Adipose tissue (tissue), 3 donors: Measurements from ENCODE around the gene TCTN2. TPM values are rescaled to one million over a fixed set of nuclear protein-coding genes. Genes with fewer than 3 reads are reported as not detected.

ENCODE experiments used
- H3K27ac ChIP-seq: one replicate; pipeline ENCODE4 v1.5.1; 2013; ENCODE audit warnings: low read depth, low read length
- WGBS, 3 donors: extraction: QIAGEN DNeasy Blood & Tissue Kit; methylation state at CpG; one replicate each; pipeline ENCODE4 v1.1.7; 2013; 5-methylcytosine and 5-hydroxymethylcytosine counted together
- polyA plus RNA-seq, 3 donors: library from polyadenylated mRNA; stranded (reverse); fragments of 200-250 nt; gene quantifications; one replicate each; pipeline ENCODE4 v1.2.3, GENCODE V29; 2013
- donor health status: healthy with polysubstance abuse.
- donor health status: Bipolar disorder and iron deficiency.
- donor health status: healthy.

Gene TCTN2
- polyA plus RNA-seq, 3 donors = 3.3 to 4.3 (median 3.4) TPM

- H3K27ac ChIP-seq = no peak overlapping the region
- 81 to 90% (median 88%) methylated on average over 2 of the region's 2 CpGs for WGBS, 3 donors
Observed at GRCh38 chr12:123726962-123727361, 56.0 kb downstream of the TCTN2 start.

DNA sequence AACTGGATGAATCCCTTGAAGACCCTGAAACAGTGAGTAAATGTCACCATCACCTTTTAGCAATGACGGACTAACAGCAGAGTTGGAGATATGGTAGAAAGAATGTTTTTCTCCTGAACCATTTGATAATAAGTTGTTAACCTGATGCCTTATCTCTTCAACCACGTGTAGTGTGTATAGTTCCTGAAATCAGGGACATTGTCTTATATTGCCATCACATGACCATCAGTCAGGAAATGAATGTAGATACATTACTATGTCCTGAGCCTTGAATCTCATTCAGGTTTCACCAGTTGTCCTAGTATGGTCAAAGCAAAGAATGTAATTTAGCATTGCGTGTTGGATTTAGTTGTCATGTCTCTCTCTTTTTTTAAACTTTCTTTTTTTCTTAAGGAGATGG lies 57.0 kb downstream of the TCTN2 start:
- WGBS, 3 donors = 70 to 77% (median 77%) methylated on average over 3 of the region's 3 CpGs
- H3K27ac ChIP-seq = no peak overlapping the region

- no peak overlapping the region for H3K27ac ChIP-seq
- WGBS, 3 donors = 78 to 85% (median 83%) methylated on average over 2 of the region's 2 CpGs
Observed at GRCh38 chr12:123731596-123731995, 60.7 kb downstream of the TCTN2 start.

- H3K27ac ChIP-seq = no peak overlapping the region
- WGBS, 3 donors = 83 to 96% (median 89%) methylated on average over 12 of the region's 12 CpGs
Observed at GRCh38 chr12:123732251-123732650, 61.3 kb downstream of the TCTN2 start.

GRCh38 chr12:123733229-123733628 lies 62.3 kb downstream of the TCTN2 start:
- WGBS, 3 donors = 89 to 92% (median 91%) methylated on average over 10 of the region's 10 CpGs
- H3K27ac ChIP-seq = no peak overlapping the region

DNA sequence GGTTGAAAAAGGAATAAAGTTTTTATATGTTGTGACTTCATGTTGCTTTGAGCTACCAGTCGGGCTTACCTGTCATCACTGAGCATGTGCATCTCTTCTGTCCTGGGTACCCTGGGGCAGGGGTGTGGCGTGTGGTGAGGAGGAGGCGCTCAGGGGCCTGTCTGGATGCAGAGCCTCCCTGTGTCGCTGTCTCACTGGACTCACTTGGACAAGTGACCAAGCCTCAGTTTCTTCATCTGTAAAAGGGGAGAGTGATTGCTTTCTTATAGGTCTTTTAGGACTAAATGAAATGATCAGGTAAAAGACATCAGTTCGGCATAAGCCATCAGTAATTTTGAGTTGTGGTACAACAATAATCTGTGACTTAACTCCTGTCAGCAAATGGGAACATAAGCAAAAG lies 63.4 kb downstream of the TCTN2 start:
- 85 to 88% (median 87%) methylated on average over 5 of the region's 5 CpGs for WGBS, 3 donors
- H3K27ac ChIP-seq = no peak overlapping the region

- H3K27ac ChIP-seq = no peak overlapping the region
- WGBS, 3 donors = 83 to 86% (median 86%) methylated on average over 14 of the region's 14 CpGs
Observed at GRCh38 chr12:123741937-123742572, 71.1 kb downstream of the TCTN2 start.

DNA sequence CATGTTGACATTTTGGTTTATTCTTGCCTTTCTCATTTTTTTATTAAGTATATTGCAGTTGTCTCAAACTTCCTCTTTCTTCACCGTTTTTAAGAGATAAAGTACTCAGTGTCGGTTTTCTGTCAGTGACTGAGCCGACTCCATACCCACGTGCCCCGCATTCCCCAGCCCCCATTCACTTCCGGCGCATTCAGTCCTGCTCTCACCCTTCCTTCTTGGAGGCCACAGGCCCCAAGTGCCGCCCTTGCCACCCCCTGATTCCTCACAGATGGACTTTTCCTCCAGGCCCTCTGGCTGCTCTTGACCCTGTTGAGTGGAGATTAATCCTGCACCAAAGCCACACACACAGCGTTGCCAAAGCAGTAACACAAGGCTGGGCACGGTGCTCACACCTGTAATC lies 72.1 kb downstream of the TCTN2 start:
- WGBS, 3 donors = 55 to 81% (median 71%) methylated on average over 10 of the region's 10 CpGs
- H3K27ac ChIP-seq = no peak overlapping the region

GRCh38 chr12:123744836-123745235 lies 73.9 kb downstream of the TCTN2 start:
- WGBS, 3 donors = 73 to 81% (median 75%) methylated on average over 12 of the region's 12 CpGs
- no peak overlapping the region for H3K27ac ChIP-seq

DNA sequence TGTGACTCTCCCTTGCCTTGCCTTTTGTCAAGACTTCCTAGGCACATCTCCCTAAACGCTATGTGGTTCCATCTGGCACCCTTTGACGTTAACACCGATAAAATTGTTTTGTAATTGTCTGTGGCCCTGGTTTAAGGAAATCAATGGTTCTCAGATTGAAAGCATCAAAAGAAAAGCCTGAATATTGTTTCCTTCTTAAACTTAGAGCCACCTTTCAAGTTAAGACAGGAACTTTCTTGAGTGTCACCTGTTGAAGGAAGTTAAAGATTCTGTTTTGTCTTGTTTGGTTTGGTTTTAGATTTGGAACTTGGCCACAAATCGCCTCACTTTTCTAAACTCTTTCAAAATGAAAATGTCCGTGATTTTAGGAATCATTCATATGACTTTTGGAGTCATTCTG lies 76.4 kb downstream of the TCTN2 start:
- no peak overlapping the region for H3K27ac ChIP-seq
- WGBS, 3 donors = 65 to 79% (median 70%) methylated on average over 5 of the region's 5 CpGs

- WGBS, 3 donors = 56 to 90% (median 63%) methylated on average over 6 of the region's 6 CpGs
- H3K27ac ChIP-seq = no peak overlapping the region
Observed at GRCh38 chr12:123748161-123748560, 77.2 kb downstream of the TCTN2 start.

GRCh38 chr12:123748661-123749060 lies 77.7 kb downstream of the TCTN2 start:
- WGBS, 3 donors = 76 to 88% (median 80%) methylated on average over 4 of the region's 4 CpGs

GRCh38 chr12:123749355-123749754 lies 78.4 kb downstream of the TCTN2 start:
- no peak overlapping the region for H3K27ac ChIP-seq
- WGBS, 3 donors = 97 to 98% (median 98%) methylated on average over 10 of the region's 10 CpGs

More at GRCh38 chr12:123748661-123749060, 77.7 kb downstream of the TCTN2 start:
- H3K27ac ChIP-seq = no peak overlapping the region

GRCh38 chr12:123750159-123750656 lies 79.3 kb downstream of the TCTN2 start:
- H3K27ac ChIP-seq = no peak overlapping the region
- 91 to 93% (median 91%) methylated on average over 8 of the region's 8 CpGs for WGBS, 3 donors

- WGBS, 3 donors = 88 to 94% (median 93%) methylated on average over 3 of the region's 3 CpGs
- H3K27ac ChIP-seq = no peak overlapping the region
Observed at GRCh38 chr12:123752046-123752445, 81.1 kb downstream of the TCTN2 start.

DNA sequence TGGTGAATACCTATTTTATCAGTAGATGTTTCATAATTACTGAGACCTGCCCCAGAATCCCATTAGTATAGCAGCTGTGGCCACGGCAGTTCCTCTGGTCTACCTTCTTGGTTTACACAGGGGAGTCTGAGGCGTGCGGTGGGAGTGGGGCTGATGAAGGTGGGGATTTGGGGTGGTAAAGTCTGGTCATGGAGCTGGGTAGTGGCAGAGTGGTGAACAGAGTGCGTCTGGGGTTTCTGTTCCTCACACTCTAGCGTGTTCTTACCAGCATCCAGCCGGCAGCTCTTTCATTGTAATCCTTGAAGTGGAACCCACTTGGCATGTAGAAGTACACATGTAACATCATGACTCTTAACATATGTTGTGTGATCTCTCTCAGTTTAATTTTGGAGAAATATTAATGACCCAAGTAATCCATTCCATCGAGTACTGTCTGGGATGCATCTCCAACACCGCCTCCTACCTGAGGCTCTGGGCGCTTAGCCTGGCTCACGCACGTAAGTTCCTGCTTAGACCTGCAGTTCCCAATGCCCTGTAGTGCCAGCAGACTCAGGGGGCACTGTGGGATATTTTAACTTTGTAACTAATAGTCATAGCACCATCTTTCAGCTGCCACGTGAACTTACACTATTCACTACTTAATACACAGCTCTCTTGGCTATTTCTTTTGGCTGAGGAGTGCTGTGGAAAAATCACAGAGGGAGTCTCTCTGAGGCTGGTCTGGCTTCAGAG lies 83.3 kb downstream of the TCTN2 start:
- H3K27ac ChIP-seq = no peak overlapping the region
- 93 to 96% (median 94%) methylated on average over 12 of the region's 12 CpGs for WGBS, 3 donors

- no peak overlapping the region for H3K27ac ChIP-seq
- WGBS, 3 donors = 69 to 90% (median 70%) methylated on average over 6 of the region's 6 CpGs
Observed at GRCh38 chr12:123757561-123757960, 86.6 kb downstream of the TCTN2 start.
